Natural killer cell (primary cell): ENCODE data around the gene HECTD4. TPM values are rescaled to one million over a fixed set of nuclear protein-coding genes. Genes with fewer than 3 reads are reported as not detected.

Experiments
- ATAC-seq, 3 donors: fragments of 150-1000 bp in 2 of 3; fragments of 200-7000 bp in 1 of 3; cut with Tn5 transposase; 1 replicate in 1 of 3; 2 replicates in 2 of 3; pipeline ENCODE4 v1.10.0; 2021; ENCODE audit warnings: mild to moderate bottlenecking in 2 of 3, moderate library complexity in 2 of 3
- DNase-seq, 2 donors: peaks; one replicate each; pipeline versions ENCODE4 v3.0.0 to v3.0.0-alpha.2; 2013 to 2021; ENCODE audit warnings: mixed read lengths in 1 of 2
- H3K27ac ChIP-seq: one replicate; pipeline ENCODE4 v1.5.1; 2013; ENCODE audit warnings: mild to moderate bottlenecking, low read length
- H3K27me3 ChIP-seq: one replicate; pipeline ENCODE4 v1.6.1; 2013; ENCODE audit warnings: low read length; ENCODE audit not compliant: control insufficient read depth, insufficient read depth
- H3K36me3 ChIP-seq: one replicate; pipeline ENCODE4 v1.6.1; 2013; ENCODE audit warnings: low read length; ENCODE audit not compliant: control insufficient read depth, insufficient read depth
- H3K4me1 ChIP-seq: one replicate; pipeline ENCODE4 v1.6.1; 2013; ENCODE audit warnings: low read length; ENCODE audit not compliant: control insufficient read depth, insufficient read depth
- H3K4me3 ChIP-seq: one replicate; pipeline ENCODE4 v1.5.1; 2013; ENCODE audit warnings: low read length
- H3K9me3 ChIP-seq: one replicate; pipeline ENCODE4 v1.6.1; 2013; ENCODE audit warnings: low read length; ENCODE audit not compliant: control insufficient read depth, insufficient read depth
- H3K27ac Mint-ChIP-seq, 2 donors: one replicate each; pipeline ENCODE4 v1.8.0; 2022; ENCODE audit warnings: mild to moderate bottlenecking in 2 of 2, mixed read lengths in 2 of 2, moderate library complexity in 1 of 2
- H3K27me3 Mint-ChIP-seq, 2 donors: one replicate each; pipeline ENCODE4 v1.8.0; 2022; ENCODE audit warnings: low read depth in 2 of 2, mixed read lengths in 2 of 2
- H3K36me3 Mint-ChIP-seq: one replicate; pipeline ENCODE4 v1.8.0; 2022; ENCODE audit warnings: mixed read lengths
- H3K4me1 Mint-ChIP-seq, 2 donors: one replicate each; pipeline ENCODE4 v1.8.0; 2022; ENCODE audit warnings: mixed read lengths in 2 of 2
- H3K4me3 Mint-ChIP-seq: one replicate; pipeline ENCODE4 v1.8.0; 2022; ENCODE audit warnings: mild to moderate bottlenecking, moderate library complexity, mixed read lengths
- H3K9me3 Mint-ChIP-seq, 2 donors: one replicate each; pipeline ENCODE4 v1.8.0; 2022; ENCODE audit warnings: mixed read lengths in 2 of 2
- CTCF ChIP-seq: fragments of 200-600 bp; IDR thresholded peaks from one replicate; pipeline ENCODE4 v1.8.0; 2022; ENCODE audit warnings: antibody characterized with exemption
- WGBS: methylation state at CpG from one replicate; pipeline ENCODE4 v1.1.7; 2013; ENCODE audit warnings: missing lambda C conversion rate; ENCODE audit not compliant: insufficient coverage; 5-methylcytosine and 5-hydroxymethylcytosine counted together
- intact Hi-C: fragments of 100-400 bp; cut with micrococcal nuclease; formaldehyde crosslinking; loops from one replicate; pipeline ENCODE4 v1.14.2; 2022
- total RNA-seq, 4 donors: library from RNA; stranded (reverse); fragments of 120-200 nt in 1 of 4; gene quantifications; one replicate each; pipeline versions ENCODE4 v1.2.3 to v1.2.4, GENCODE V29; 2013 to 2022

HECTD4 gene
- total RNA-seq, 3 donors from 2014 or later (not counting 1 experiment from before 2014, with no cell fraction given) = 66.9 to 82.6 (median 79.2) TPM

- WGBS = 95% methylated on average over 11 of the region's 11 CpGs
- no peak for TF ChIP-seq CTCF
- no peaks in the 10 kb centered on the region for H3K36me3 Mint-ChIP-seq
- DNase-seq = no peak
- no peak overlapping the region for H3K27ac ChIP-seq
- no peak overlapping the region for H3K4me3 ChIP-seq
- intact Hi-C loops = no loop called here
- H3K27ac Mint-ChIP-seq = no peak overlapping the region
- no peak for ATAC-seq
- H3K4me1 ChIP-seq = no peaks in the 10 kb centered on the region
- H3K9me3 ChIP-seq = no peaks in the 10 kb centered on the region
- H3K27me3 Mint-ChIP-seq = no peaks in the 10 kb centered on the region
- H3K36me3 ChIP-seq = peaks cover 59% of the 10 kb centered on the region
- H3K27me3 ChIP-seq = no peaks in the 10 kb centered on the region
- H3K4me1 Mint-ChIP-seq = no peaks in the 10 kb centered on the region
- no peaks in the 10 kb centered on the region for H3K9me3 Mint-ChIP-seq
- H3K4me3 Mint-ChIP-seq = no peak overlapping the region
Observed at GRCh38 chr12:112176321-112177010, 205.8 kb downstream of the HECTD4 start.

- intact Hi-C loops = no loop called here
Observed at GRCh38 chr12:112175361-112176155, 206.7 kb downstream of the HECTD4 start.

GRCh38 chr12:112172556-112173324 lies 209.5 kb downstream of the HECTD4 start:
- no peaks in the 10 kb centered on the region for H3K9me3 ChIP-seq
- 96% methylated on average over 20 of the region's 21 CpGs for WGBS
- Mint-ChIP-seq H3K9me3 (no peaks in the 10 kb centered on the region), H3K4me3 (no peak overlapping the region), H3K36me3 (no peaks in the 10 kb centered on the region), H3K27me3 (no peaks in the 10 kb centered on the region), H3K4me1 (peaks cover 6 to 8% of the 10 kb centered on the region in 2 donors), H3K27ac (no peak overlapping the region)
- TF ChIP-seq CTCF = no peak
- H3K27me3 ChIP-seq = no peaks in the 10 kb centered on the region
- ATAC-seq (no peak), DNase-seq (no peak)
- H3K36me3 ChIP-seq = peaks cover 40% of the 10 kb centered on the region
- no peaks in the 10 kb centered on the region for H3K4me1 ChIP-seq
- intact Hi-C loops = no loop called here
- no peak overlapping the region for H3K4me3 ChIP-seq
- no peak overlapping the region for H3K27ac ChIP-seq

More at GRCh38 chr12:112175361-112176155, 206.7 kb downstream of the HECTD4 start:
- Histone ChIP-seq H3K27ac (no peak overlapping the region), H3K4me1 (no peaks in the 10 kb centered on the region), H3K27me3 (no peaks in the 10 kb centered on the region), H3K4me3 (no peak overlapping the region), H3K9me3 (no peaks in the 10 kb centered on the region), H3K36me3 (peaks cover 61% of the 10 kb centered on the region)
- Mint-ChIP-seq H3K36me3 (no peaks in the 10 kb centered on the region), H3K27ac (no peak overlapping the region), H3K9me3 (no peaks in the 10 kb centered on the region), H3K4me1 (no peaks in the 10 kb centered on the region), H3K4me3 (no peak overlapping the region), H3K27me3 (no peaks in the 10 kb centered on the region)
- TF ChIP-seq CTCF = no peak
- no peak for DNase-seq
- no peak for ATAC-seq
- WGBS = 97% methylated on average over 20 of the region's 20 CpGs
